ENCODE results near the gene S100A13. TPM values are rescaled to one million over a fixed set of nuclear protein-coding genes. Genes with fewer than 3 reads are reported as not detected.
"Not testable (repeated sequence)": the region's sequence is repeated elsewhere in the genome, so short reads cannot be mapped to it uniquely, and the experiment has no call there.

Gene S100A13
- total RNA-seq, 4 donors from 2014 or later, result 33.8 to 67.8 (median 45.5) TPM

DNA sequence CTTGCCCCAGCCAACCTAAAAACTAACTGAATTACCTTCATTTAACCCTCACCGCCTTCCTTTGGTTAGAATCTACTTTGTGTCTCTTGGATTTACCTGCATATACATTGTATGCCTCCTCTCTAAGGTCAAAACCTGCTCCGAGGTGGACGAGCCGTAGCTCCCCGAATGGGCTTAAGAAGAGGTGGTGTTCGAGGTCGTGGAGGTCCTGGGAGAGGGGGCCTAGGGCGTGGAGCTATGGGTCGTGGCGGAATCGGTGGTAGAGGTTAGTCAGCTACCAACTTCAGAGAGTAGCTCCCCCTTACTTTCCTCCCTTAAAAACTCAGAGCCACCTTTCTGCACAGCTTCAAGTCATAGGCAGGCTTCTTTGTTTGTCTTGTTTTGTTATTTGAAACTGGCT lies 15.8 kb upstream of the S100A13 start:
- TF ChIP-seq POLR2AphosphoS5 (IDR thresholded peaks at IDR 0.05) (no peak), POLR2A (IDR thresholded peaks at IDR 0.05) (no peak), EP300 (IDR thresholded peaks at IDR 0.05; ENCODE audit: low read depth) (no peak)
- TF ChIP-seq, protein P1, sequence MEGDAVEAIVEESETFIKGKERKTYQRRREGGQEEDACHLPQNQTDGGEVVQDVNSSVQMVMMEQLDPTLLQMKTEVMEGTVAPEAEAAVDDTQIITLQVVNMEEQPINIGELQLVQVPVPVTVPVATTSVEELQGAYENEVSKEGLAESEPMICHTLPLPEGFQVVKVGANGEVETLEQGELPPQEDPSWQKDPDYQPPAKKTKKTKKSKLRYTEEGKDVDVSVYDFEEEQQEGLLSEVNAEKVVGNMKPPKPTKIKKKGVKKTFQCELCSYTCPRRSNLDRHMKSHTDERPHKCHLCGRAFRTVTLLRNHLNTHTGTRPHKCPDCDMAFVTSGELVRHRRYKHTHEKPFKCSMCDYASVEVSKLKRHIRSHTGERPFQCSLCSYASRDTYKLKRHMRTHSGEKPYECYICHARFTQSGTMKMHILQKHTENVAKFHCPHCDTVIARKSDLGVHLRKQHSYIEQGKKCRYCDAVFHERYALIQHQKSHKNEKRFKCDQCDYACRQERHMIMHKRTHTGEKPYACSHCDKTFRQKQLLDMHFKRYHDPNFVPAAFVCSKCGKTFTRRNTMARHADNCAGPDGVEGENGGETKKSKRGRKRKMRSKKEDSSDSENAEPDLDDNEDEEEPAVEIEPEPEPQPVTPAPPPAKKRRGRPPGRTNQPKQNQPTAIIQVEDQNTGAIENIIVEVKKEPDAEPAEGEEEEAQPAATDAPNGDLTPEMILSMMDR (IDR thresholded peaks at IDR 0.05), result no peak
- in situ Hi-C loops (cut with MboI; ENCODE audit: low pct_ligation_motif_present in 1 of 4, low pct_unique_long_range_greater_than_20kb in 1 of 4, low sequenced_read_pairs in 3 of 4), result no loop called here
- Histone ChIP-seq H3K9me3 (no peaks in the 10 kb centered on the region), H3K36me3 (peaks cover 2 to 81% (median 39%) of the 10 kb centered on the region in 4 donors), H3K4me3 (no peak overlapping the region), H3K27me3 (no peaks in the 10 kb centered on the region), H3K27ac (no peak overlapping the region), H3K4me1 (peaks cover 0 to 8% (median 2%) of the 10 kb centered on the region in 4 donors)
- WGBS, 2 donors (ENCODE audit: low coverage in 1 of 2), result 89 to 100% methylated on average over 1 to 11 of the region's 11 CpGs
- intact Hi-C loops (cut with DNase I; ENCODE audit: low total_unique reads), result no loop called here
- no peak for DNase-seq

DNA sequence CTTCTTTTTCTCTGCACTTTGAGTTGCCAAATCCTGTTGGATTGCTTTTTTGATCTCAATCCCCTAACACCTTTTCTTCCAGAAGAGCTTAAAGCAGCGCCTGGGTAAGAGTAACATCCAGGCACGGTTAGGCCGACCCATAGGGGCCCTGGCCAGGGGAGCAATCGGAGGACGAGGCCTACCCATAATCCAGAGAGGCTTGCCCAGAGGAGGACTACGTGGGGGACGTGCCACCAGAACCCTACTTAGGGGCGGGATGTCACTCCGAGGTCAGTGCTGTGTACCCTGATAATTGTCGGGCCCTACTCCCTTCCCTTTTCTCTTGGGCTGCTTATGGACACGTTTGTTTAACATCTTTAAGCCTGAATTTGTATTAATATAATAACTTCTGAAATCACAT lies 14.9 kb upstream of the S100A13 start:
- Histone ChIP-seq H3K27me3 (no peaks in the 10 kb centered on the region), H3K27ac (no peak overlapping the region), H3K36me3 (peaks cover 2 to 90% (median 43%) of the 10 kb centered on the region in 4 donors), H3K4me3 (no peak overlapping the region), H3K9me3 (no peaks in the 10 kb centered on the region), H3K4me1 (peaks cover 0 to 16% (median 7%) of the 10 kb centered on the region in 4 donors)
- 86 to 93% methylated on average over 3 to 11 of the region's 11 CpGs for WGBS, 2 donors (ENCODE audit: low coverage in 1 of 2)
- DNase-seq, result no peak
- TF ChIP-seq POLR2AphosphoS5 (IDR thresholded peaks at IDR 0.05), result no peak
- no peak for TF ChIP-seq EP300 (IDR thresholded peaks at IDR 0.05; ENCODE audit: low read depth)
- TF ChIP-seq POLR2A (IDR thresholded peaks at IDR 0.05), result no peak
- TF ChIP-seq, protein P1 (IDR thresholded peaks at IDR 0.05), result no peak
- intact Hi-C loops (cut with DNase I; ENCODE audit: low total_unique reads), result no loop called here
- in situ Hi-C loops (cut with MboI; ENCODE audit: low pct_ligation_motif_present in 1 of 4, low pct_unique_long_range_greater_than_20kb in 1 of 4, low sequenced_read_pairs in 3 of 4), result no loop called here

DNA sequence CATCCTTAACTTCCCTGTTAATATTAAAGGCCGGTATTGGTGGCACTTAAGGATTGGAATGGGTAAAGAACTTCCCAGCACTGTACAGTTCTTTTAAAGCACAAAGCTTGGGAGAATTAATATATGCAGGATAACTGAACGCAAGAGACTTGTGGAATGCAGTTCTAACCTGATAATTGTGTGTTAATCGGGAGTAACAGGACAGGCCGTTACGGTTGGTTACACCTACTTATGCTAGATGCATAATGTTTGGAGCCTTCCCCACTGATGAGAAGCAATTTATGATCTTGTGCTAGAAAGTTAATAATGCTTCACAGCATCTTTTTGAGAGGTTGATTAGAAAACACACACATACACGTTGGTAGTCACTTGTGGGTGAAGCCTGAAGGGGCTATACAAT lies 13.6 kb upstream of the S100A13 start:
- intact Hi-C loops (cut with DNase I; ENCODE audit: low total_unique reads), result no loop called here
- Histone ChIP-seq H3K27ac (no peak overlapping the region), H3K27me3 (no peaks in the 10 kb centered on the region), H3K9me3 (no peaks in the 10 kb centered on the region), H3K4me1 (peaks cover 2 to 29% (median 17%) of the 10 kb centered on the region in 4 donors), H3K36me3 (peaks cover 2 to 95% (median 49%) of the 10 kb centered on the region in 4 donors), H3K4me3 (no peak overlapping the region)
- TF ChIP-seq, protein P1 (IDR thresholded peaks at IDR 0.05), result no peak
- no peak for TF ChIP-seq POLR2A (IDR thresholded peaks at IDR 0.05)
- no peak for TF ChIP-seq POLR2AphosphoS5 (IDR thresholded peaks at IDR 0.05)
- no peak for TF ChIP-seq EP300 (IDR thresholded peaks at IDR 0.05; ENCODE audit: low read depth)
- DNase-seq, result no peak
- WGBS, 2 donors (ENCODE audit: low coverage in 1 of 2), result 68 to 88% methylated on average over 3 to 6 of the region's 6 CpGs
- in situ Hi-C loops (cut with MboI; ENCODE audit: low pct_ligation_motif_present in 1 of 4, low pct_unique_long_range_greater_than_20kb in 1 of 4, low sequenced_read_pairs in 3 of 4), result no loop called here

DNA sequence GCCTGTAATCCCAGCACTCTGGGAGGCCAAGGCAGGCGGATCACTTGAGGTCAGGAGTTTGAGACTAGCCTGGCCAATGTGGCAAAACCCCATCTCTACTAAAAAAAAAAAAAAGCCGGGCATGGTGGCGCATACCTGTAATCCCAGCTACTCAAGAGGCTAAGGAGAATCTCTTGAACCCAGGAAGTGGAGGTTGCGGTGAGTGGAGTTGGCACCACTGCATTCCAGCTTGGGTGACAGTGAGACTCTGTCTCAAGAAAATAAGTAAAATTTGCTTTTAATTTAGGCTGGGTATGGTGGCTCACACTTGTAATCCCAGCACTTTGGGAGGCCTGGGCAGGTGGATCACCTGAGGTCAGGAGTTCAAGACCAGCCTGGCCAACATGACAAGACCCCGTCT lies 12.9 kb upstream of the S100A13 start:
- Histone ChIP-seq H3K4me1 (peaks cover 9 to 36% (median 24%) of the 10 kb centered on the region in 4 donors), H3K36me3 (peaks cover 0 to 88% (median 44%) of the 10 kb centered on the region in 4 donors)
- H3K27ac ChIP-seq; DNase-seq; H3K9me3 ChIP-seq; in situ Hi-C loops (cut with MboI; ENCODE audit: low pct_ligation_motif_present in 1 of 4, low pct_unique_long_range_greater_than_20kb in 1 of 4, low sequenced_read_pairs in 3 of 4); H3K27me3 ChIP-seq; H3K4me3 ChIP-seq; intact Hi-C loops (cut with DNase I; ENCODE audit: low total_unique reads): not testable (repeated sequence)
- 90 to 98% methylated on average over 2 to 5 of the region's 5 CpGs for WGBS, 2 donors (ENCODE audit: low coverage in 1 of 2)

DNA sequence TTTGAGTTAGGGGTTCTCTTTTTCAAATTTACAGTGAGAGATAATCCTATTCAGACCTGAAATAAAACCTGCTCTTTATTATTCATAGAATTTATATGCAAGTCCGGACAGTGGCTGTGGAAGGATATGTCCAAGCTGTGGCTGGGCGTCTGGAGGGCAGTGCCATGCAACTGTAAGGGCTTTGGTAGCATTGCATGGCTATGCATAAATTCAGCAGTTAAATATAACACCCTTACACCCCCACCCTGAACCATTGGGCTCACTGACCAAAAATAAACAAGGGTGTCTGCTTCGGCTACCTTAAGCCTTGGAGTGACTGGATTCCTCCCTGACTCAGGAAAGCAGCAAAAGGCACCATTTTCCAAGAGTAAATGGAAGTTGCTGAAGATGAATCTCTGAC lies 12.0 kb upstream of the S100A13 start:
- in situ Hi-C loops (cut with MboI; ENCODE audit: low pct_ligation_motif_present in 1 of 4, low pct_unique_long_range_greater_than_20kb in 1 of 4, low sequenced_read_pairs in 3 of 4) (no loop called here), intact Hi-C loops (cut with DNase I; ENCODE audit: low total_unique reads) (no loop called here)
- no peak overlapping the region for H3K4me3 ChIP-seq
- H3K36me3 ChIP-seq, result peaks cover 0 to 79% (median 40%) of the 10 kb centered on the region in 4 donors
- H3K27me3 ChIP-seq, result no peaks in the 10 kb centered on the region
- H3K4me1 ChIP-seq, result peaks cover 10 to 40% (median 28%) of the 10 kb centered on the region in 4 donors
- 73 to 81% methylated on average over 3 of the region's 3 CpGs for WGBS, 2 donors (ENCODE audit: low coverage in 1 of 2)
- TF ChIP-seq EP300 (IDR thresholded peaks at IDR 0.05; ENCODE audit: low read depth) (no peak), POLR2AphosphoS5 (IDR thresholded peaks at IDR 0.05) (no peak), POLR2A (IDR thresholded peaks at IDR 0.05) (no peak)
- TF ChIP-seq, protein P1 (IDR thresholded peaks at IDR 0.05), result no peak
- no peak for DNase-seq
- no peak overlapping the region for H3K27ac ChIP-seq
- H3K9me3 ChIP-seq, result no peaks in the 10 kb centered on the region
